Stimulated activated naive B cell treated with anti-CD40 and anti-IgM and Interleukin-4, amounts not matched to agents 10 μg/mL and 1 μg/mL and 100 μg/mL, for 72 hours (primary cell): ENCODE results near the gene KIRREL3.

Experiments used
- ATAC-seq, 2 donors: fragments of 150-1000 bp; cut with Tn5 transposase; replicated peaks; 2 replicates each; pipeline ENCODE4 v1.10.0; 2021; ENCODE audit warnings: moderate library complexity in 1 of 2
- DNase-seq: peaks from one replicate; pipeline ENCODE4 v3.0.0; 2021
- H3K27ac Mint-ChIP-seq: one replicate; pipeline ENCODE4 v1.8.0; 2022; ENCODE audit warnings: mild to moderate bottlenecking, mixed read lengths
- H3K27me3 Mint-ChIP-seq, 2 donors: one replicate each; pipeline ENCODE4 v1.8.0; 2022; ENCODE audit warnings: mixed read lengths in 2 of 2
- H3K36me3 Mint-ChIP-seq, 2 donors: one replicate each; pipeline ENCODE4 v1.8.0; 2022; ENCODE audit warnings: mixed read lengths in 2 of 2, mild to moderate bottlenecking in 1 of 2
- H3K4me1 Mint-ChIP-seq, 2 donors: one replicate each; pipeline ENCODE4 v1.8.0; 2022; ENCODE audit warnings: mixed read lengths in 2 of 2, mild to moderate bottlenecking in 1 of 2
- H3K4me3 Mint-ChIP-seq, 2 donors: one replicate each; pipeline ENCODE4 v1.8.0; 2022; ENCODE audit warnings: mild to moderate bottlenecking in 2 of 2, mixed read lengths in 2 of 2, moderate library complexity in 1 of 2
- H3K9me3 Mint-ChIP-seq, 2 donors: one replicate each; pipeline ENCODE4 v1.8.0; 2022; ENCODE audit warnings: mixed read lengths in 2 of 2, mild to moderate bottlenecking in 1 of 2

KIRREL3 gene

DNA sequence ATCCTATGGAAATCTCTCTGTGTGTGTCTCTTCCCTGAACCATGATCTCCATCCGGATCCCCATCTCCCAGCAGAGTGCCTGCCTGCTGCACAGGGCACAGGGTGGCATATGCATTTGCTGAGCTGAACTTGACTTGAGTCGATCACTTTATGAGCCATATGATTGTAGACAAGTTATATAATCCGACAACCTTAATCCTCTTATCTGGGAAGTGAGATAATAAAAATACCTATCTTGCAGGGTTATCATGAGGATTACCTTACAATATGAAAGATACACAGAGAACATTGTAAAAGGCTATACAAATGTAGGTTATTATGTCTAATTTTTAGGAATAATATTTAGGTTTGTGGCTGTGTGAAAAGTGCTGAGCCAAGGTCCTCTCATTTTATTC is 520.6 kb downstream of the KIRREL3 start:
- Mint-ChIP-seq H3K27ac (no peak overlapping the region), H3K9me3 (no peaks in the 10 kb centered on the region), H3K27me3 (peaks cover 15 to 18% of the 10 kb centered on the region in 2 donors), H3K36me3 (no peaks in the 10 kb centered on the region), H3K4me3 (no peak overlapping the region), H3K4me1 (peaks cover 20 to 30% of the 10 kb centered on the region in 2 donors)
- ATAC-seq, result no peak
- no peak for DNase-seq

GRCh38 chr11:126479178-126479930 is 521.2 kb downstream of the KIRREL3 start:
- H3K27me3 Mint-ChIP-seq, result peaks cover 15 to 18% of the 10 kb centered on the region in 2 donors
- no peak overlapping the region for H3K27ac Mint-ChIP-seq
- no peak for DNase-seq
- no peak overlapping the region for H3K4me3 Mint-ChIP-seq
- no peak for ATAC-seq
- H3K4me1 Mint-ChIP-seq, result peaks cover 15 to 25% of the 10 kb centered on the region in 2 donors
- no peaks in the 10 kb centered on the region for H3K9me3 Mint-ChIP-seq
- H3K36me3 Mint-ChIP-seq, result no peaks in the 10 kb centered on the region

- H3K4me1 Mint-ChIP-seq, result peaks cover 15 to 25% of the 10 kb centered on the region in 2 donors
- no peak for DNase-seq
- no peak overlapping the region for H3K4me3 Mint-ChIP-seq
- H3K9me3 Mint-ChIP-seq, result no peaks in the 10 kb centered on the region
- H3K27me3 Mint-ChIP-seq, result peaks cover 11 to 15% of the 10 kb centered on the region in 2 donors
- H3K27ac Mint-ChIP-seq, result no peak overlapping the region
- no peaks in the 10 kb centered on the region for H3K36me3 Mint-ChIP-seq
- ATAC-seq, result no peak
Measured at GRCh38 chr11:126478466-126478865, 522.1 kb downstream of the KIRREL3 start.

DNA sequence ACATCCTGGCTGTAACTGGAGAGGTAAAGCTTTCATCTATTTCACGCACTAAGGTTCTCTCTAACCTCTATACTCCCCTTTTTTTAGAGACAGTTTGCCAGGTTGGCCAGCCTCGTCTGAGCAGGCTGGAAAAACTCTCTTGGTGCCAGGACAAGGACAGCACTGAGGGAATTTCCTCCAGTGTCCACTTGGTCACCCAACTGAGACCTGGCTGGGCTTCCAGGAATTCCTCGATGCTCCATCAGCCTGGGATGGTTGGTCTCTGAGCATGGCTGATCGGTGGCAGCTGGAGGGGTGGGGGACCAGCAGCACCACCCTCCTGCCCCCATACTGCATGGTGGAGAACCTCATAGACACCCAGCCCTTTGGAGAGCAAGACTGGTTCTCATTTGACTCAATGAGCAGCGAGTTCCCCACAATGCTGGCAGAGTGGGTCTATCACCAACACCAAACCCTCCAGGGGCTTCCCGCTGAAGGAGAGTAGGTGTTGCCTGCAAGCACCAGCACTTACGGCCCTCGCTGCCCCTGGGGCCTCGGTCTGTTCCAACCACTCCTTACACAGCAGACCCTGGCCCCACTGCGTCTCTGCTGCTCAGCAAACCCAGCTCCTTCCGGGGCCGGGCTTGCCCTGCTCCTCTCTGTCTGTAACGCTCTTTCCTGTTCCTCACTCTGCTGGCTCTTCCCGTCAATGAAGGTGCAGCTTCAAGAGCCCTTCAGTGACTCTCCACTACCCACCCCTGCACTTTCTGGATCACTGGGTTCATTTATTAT is 522.9 kb downstream of the KIRREL3 start:
- peak; percentile 56 to 79 for ATAC-seq
- Mint-ChIP-seq H3K9me3 (no peaks in the 10 kb centered on the region), H3K27ac (no peak overlapping the region), H3K4me1 (peaks cover 15 to 25% of the 10 kb centered on the region in 2 donors), H3K4me3 (peak overlapping the region; percentile 8 to 38), H3K27me3 (peaks cover 9 to 15% of the 10 kb centered on the region in 2 donors), H3K36me3 (no peaks in the 10 kb centered on the region)
- DNase-seq, result peak; percentile 37

DNA sequence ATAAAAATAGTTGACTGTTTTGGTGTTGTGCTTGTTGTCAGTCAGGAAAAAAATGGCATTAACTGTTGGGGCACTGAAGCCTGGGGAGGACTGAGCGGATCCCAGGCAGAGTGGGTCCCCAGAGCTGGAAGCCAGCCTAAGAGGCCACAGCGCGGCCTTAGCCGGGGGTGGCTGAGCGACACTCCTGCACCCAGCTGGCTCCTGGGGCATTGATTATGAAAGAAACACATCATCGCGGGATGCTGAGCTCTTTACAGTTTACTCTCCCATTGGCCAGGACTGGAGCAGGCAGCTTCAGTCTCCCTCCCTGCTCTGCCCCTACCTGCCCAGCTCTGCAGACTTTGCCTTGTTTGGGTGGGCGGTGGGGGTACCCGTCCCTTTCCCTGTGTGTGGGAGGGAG is 523.6 kb downstream of the KIRREL3 start:
- Mint-ChIP-seq H3K27ac (no peak overlapping the region), H3K9me3 (no peaks in the 10 kb centered on the region)

DNA sequence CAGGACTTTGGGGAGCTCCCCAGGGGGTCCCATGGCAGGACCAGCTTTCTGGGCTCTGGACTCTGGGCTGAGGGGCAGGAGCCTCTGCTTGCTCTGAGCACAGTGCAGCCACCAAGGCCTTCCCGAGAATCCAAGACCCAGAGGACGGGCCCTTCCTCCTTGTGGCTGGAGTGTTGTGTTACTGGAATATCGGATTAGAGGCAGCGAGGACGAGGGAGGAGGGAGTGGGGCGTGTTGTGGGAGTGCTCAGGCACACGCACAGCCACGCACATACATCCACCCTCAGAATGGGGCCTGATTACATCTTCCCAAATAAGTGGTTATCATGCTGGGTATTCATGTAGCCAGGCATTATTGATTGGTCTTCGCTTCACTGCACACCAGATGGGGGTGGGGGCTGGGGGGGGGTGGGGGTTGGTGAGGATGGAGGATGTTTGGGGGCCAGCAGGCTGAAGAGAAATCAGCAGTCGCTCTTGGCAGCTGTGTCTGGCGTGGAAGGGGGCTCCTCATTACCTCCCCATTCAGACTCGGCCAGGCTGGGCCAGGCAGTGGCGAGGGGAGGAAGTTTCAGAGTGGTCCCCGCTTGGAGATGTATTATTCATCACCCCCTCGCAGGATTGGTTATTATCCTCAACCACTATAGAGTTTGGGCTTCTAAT is 524.2 kb downstream of the KIRREL3 start:
- DNase-seq (no peak), ATAC-seq (no peak)
- H3K9me3 Mint-ChIP-seq, result no peaks in the 10 kb centered on the region
- peaks cover 17 to 25% of the 10 kb centered on the region in 2 donors for H3K4me1 Mint-ChIP-seq
- H3K36me3 Mint-ChIP-seq, result no peaks in the 10 kb centered on the region
- H3K4me3 Mint-ChIP-seq, result no peak overlapping the region
- H3K27me3 Mint-ChIP-seq, result peaks cover 13 to 15% of the 10 kb centered on the region in 2 donors
- H3K27ac Mint-ChIP-seq, result no peak overlapping the region

More for the DNA sequence above, 523.6 kb downstream of the KIRREL3 start:
- DNase-seq, result no peak
- Mint-ChIP-seq H3K36me3 (no peaks in the 10 kb centered on the region), H3K27me3 (peaks cover 13 to 15% of the 10 kb centered on the region in 2 donors), H3K4me1 (peaks cover 17 to 25% of the 10 kb centered on the region in 2 donors), H3K4me3 (no peak overlapping the region)
- ATAC-seq, result no peak

GRCh38 chr11:126475014-126475991 is 525.3 kb downstream of the KIRREL3 start:
- peaks cover 12 to 18% of the 10 kb centered on the region in 2 donors for H3K4me1 Mint-ChIP-seq
- no peaks in the 10 kb centered on the region for H3K9me3 Mint-ChIP-seq
- no peak overlapping the region for H3K27ac Mint-ChIP-seq
- peaks cover 13 to 15% of the 10 kb centered on the region in 2 donors for H3K27me3 Mint-ChIP-seq
- DNase-seq (no peak), ATAC-seq (no peak)
- no peak overlapping the region for H3K4me3 Mint-ChIP-seq
- no peaks in the 10 kb centered on the region for H3K36me3 Mint-ChIP-seq

DNA sequence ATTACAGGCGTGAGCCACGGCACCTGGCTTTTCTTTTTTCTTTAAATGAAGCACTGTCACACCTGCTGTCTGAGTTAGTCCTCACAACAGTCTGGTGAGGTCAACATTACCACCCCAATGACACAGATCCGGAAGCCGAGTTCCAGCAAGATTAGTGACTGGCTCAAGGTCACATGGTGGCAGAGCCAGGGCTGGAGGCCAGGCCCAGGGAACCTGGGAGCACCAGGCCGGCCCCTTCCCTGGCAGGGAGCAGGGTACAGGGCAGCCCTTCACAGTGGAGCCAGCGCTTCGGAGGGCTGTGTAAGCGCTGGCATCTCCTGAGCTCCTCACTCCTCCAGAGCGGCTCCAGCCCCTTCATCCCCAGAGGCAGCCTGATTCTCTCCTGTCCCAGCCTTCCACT is 526.4 kb downstream of the KIRREL3 start:
- Mint-ChIP-seq H3K27me3 (peaks cover 9 to 15% of the 10 kb centered on the region in 2 donors), H3K36me3 (no peaks in the 10 kb centered on the region), H3K27ac (no peak overlapping the region), H3K4me1 (peaks cover 12 to 18% of the 10 kb centered on the region in 2 donors), H3K9me3 (no peaks in the 10 kb centered on the region), H3K4me3 (no peak overlapping the region)
- ATAC-seq (no peak), DNase-seq (no peak)

- H3K4me3 Mint-ChIP-seq, result no peak overlapping the region
- H3K9me3 Mint-ChIP-seq, result no peaks in the 10 kb centered on the region
- H3K27me3 Mint-ChIP-seq, result peaks cover 5 to 15% of the 10 kb centered on the region in 2 donors
- DNase-seq, result no peak
- H3K27ac Mint-ChIP-seq, result no peak overlapping the region
- H3K4me1 Mint-ChIP-seq, result peaks cover 12 to 16% of the 10 kb centered on the region in 2 donors
- no peaks in the 10 kb centered on the region for H3K36me3 Mint-ChIP-seq
- no peak for ATAC-seq
Measured at GRCh38 chr11:126473269-126473668, 527.3 kb downstream of the KIRREL3 start.

DNA sequence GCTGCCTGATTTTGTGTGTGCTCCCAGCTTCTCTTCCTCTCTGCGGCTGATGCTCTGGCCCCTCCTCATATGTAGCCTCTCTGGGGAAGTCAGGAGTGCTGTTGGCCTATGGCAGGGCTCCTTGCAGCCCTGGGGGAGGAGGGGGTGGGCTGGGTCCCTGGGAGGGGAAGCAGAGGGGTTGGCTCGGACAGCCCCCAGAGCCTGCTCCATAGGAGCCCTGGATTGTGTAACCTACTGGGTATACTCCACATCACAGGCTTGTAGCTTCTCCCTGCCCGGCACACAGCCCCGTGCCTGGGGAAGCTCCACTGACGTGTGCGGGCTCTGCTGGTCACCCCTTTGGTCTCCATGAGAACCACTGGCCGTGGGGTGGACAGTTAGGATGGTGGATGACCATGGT is 531.3 kb downstream of the KIRREL3 start:
- H3K4me3 Mint-ChIP-seq, result no peak overlapping the region
- H3K27me3 Mint-ChIP-seq, result peaks cover 0 to 5% of the 10 kb centered on the region in 2 donors
- no peak for ATAC-seq
- no peak for DNase-seq
- no peak overlapping the region for H3K27ac Mint-ChIP-seq
- peaks cover 0 to 2% of the 10 kb centered on the region in 2 donors for H3K9me3 Mint-ChIP-seq
- no peaks in the 10 kb centered on the region for H3K36me3 Mint-ChIP-seq
- H3K4me1 Mint-ChIP-seq, result peaks cover 34 to 43% of the 10 kb centered on the region in 2 donors

- H3K4me3 Mint-ChIP-seq, result no peak overlapping the region
- peaks cover 0 to 3% of the 10 kb centered on the region in 2 donors for H3K9me3 Mint-ChIP-seq
- H3K27ac Mint-ChIP-seq, result no peak overlapping the region
- H3K36me3 Mint-ChIP-seq, result no peaks in the 10 kb centered on the region
- peaks cover 35 to 49% of the 10 kb centered on the region in 2 donors for H3K4me1 Mint-ChIP-seq
- peak; percentile 8 to 18 for ATAC-seq
- peaks cover 0 to 6% of the 10 kb centered on the region in 2 donors for H3K27me3 Mint-ChIP-seq
- DNase-seq, result no peak
Measured at GRCh38 chr11:126468102-126468521, 532.5 kb downstream of the KIRREL3 start.

DNA sequence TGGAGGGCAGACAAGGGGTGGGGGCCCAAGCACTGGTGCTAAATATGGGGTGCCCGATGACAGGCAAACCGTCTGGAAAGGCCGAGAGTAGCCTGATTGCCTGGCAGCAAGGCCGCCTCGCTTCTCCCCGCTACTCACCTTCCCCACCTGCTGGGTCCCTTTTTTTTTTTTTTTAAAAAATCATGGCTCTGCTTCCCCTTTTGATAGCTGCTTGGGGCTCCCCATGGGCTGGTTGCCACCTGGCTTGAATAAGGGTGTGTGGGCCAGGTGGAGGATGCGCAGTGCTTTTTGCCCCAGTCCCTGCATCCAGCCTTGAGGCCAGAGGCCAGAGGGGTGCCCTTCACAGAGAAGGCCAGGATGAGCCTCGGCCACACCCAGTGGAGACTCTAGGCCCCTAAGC is 533.1 kb downstream of the KIRREL3 start:
- peak; percentile 8 to 11 for ATAC-seq
- no peak overlapping the region for H3K4me3 Mint-ChIP-seq
- peaks cover 0 to 5% of the 10 kb centered on the region in 2 donors for H3K27me3 Mint-ChIP-seq
- H3K36me3 Mint-ChIP-seq, result no peaks in the 10 kb centered on the region
- H3K4me1 Mint-ChIP-seq, result peaks cover 33 to 49% of the 10 kb centered on the region in 2 donors
- no peak for DNase-seq
- no peak overlapping the region for H3K27ac Mint-ChIP-seq
- H3K9me3 Mint-ChIP-seq, result peaks cover 0 to 3% of the 10 kb centered on the region in 2 donors

DNA sequence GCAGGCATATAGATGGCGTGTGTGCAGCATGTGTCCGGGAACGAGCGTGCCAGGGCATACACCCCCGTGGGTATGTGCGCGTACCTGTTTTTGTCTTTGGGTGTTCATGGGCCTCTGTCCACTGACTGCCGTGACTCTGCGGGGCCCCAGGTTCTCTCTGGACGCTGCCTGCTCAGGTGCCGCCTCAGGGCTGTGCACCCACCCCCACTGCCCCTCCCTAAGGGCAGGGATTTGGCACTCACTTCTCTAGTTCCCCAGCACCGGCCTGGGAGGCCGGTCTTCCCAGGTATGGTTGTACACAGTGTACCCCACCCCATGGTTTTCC is 533.6 kb downstream of the KIRREL3 start:
- ATAC-seq (no peak), DNase-seq (no peak)
- no peaks in the 10 kb centered on the region for H3K36me3 Mint-ChIP-seq
- H3K9me3 Mint-ChIP-seq, result peaks cover 0 to 3% of the 10 kb centered on the region in 2 donors
- H3K4me3 Mint-ChIP-seq, result no peak overlapping the region
- H3K27me3 Mint-ChIP-seq, result peaks cover 0 to 4% of the 10 kb centered on the region in 2 donors
- H3K4me1 Mint-ChIP-seq, result peaks cover 32 to 49% of the 10 kb centered on the region in 2 donors
- no peak overlapping the region for H3K27ac Mint-ChIP-seq
